Measurements from ENCODE around the gene ANLN.
A peak's percentile ranks its signal among the peaks of the same experiment; 100 is the strongest.

Gene ANLN

GRCh38 chr7:36390199-36391090, 783 bp downstream of the ANLN start:
- peak; percentile 61 for DNase-seq (ENCODE audit: low read depth)
- TF ChIP-seq CTCF (IDR thresholded peaks at IDR 0.05; ENCODE audit: insufficient read depth, low read depth, low read length, missing control alignments) = no peak
- peak overlapping the region; percentile 63 for H3K4me3 ChIP-seq (ENCODE audit: low read depth, low read length)

GRCh38 chr7:36391436-36392198, 2.0 kb downstream of the ANLN start:
- H3K4me3 ChIP-seq (ENCODE audit: low read depth, low read length) = peak overlapping the region; percentile 63
- TF ChIP-seq CTCF (IDR thresholded peaks at IDR 0.05; ENCODE audit: insufficient read depth, low read depth, low read length, missing control alignments) = no peak
- peak; percentile 70 for DNase-seq (ENCODE audit: low read depth)

- H3K4me3 ChIP-seq (ENCODE audit: low read depth, low read length) = no peak overlapping the region
- no peak for DNase-seq (ENCODE audit: low read depth)
- no peak for TF ChIP-seq CTCF (IDR thresholded peaks at IDR 0.05; ENCODE audit: insufficient read depth, low read depth, low read length, missing control alignments)
These were observed 4.2 kb downstream of the ANLN start for GRCh38 chr7:36393826-36394225.

GRCh38 chr7:36395171-36395894, 5.7 kb downstream of the ANLN start:
- H3K4me3 ChIP-seq (ENCODE audit: low read depth, low read length) = no peak overlapping the region
- no peak for DNase-seq (ENCODE audit: low read depth)
- no peak for TF ChIP-seq CTCF (IDR thresholded peaks at IDR 0.05; ENCODE audit: insufficient read depth, low read depth, low read length, missing control alignments)

GRCh38 chr7:36396150-36396549, 6.5 kb downstream of the ANLN start:
- DNase-seq (ENCODE audit: low read depth) = no peak
- no peak overlapping the region for H3K4me3 ChIP-seq (ENCODE audit: low read depth, low read length)
- TF ChIP-seq CTCF (IDR thresholded peaks at IDR 0.05; ENCODE audit: insufficient read depth, low read depth, low read length, missing control alignments) = no peak

GRCh38 chr7:36400036-36400435, 10.4 kb downstream of the ANLN start:
- TF ChIP-seq CTCF (IDR thresholded peaks at IDR 0.05; ENCODE audit: insufficient read depth, low read depth, low read length, missing control alignments) = no peak
- H3K4me3 ChIP-seq (ENCODE audit: low read depth, low read length) = no peak overlapping the region
- DNase-seq (ENCODE audit: low read depth) = no peak

Measured in GM12865 (cell line).